Muscle of back (tissue), 13 donors: ENCODE data around the gene TUBE1. TPM values are rescaled to one million over a fixed set of nuclear protein-coding genes. Genes with fewer than 3 reads are reported as not detected.
"Not testable (repeated sequence)": the region's sequence is repeated elsewhere in the genome, so short reads cannot be mapped to it uniquely, and the experiment has no call there.

ENCODE experiments used
- DNase-seq, 3 donors: peaks; one replicate each; pipeline versions ENCODE4 v3.0.0 to v3.0.0-alpha.2; 2013
- long read RNA-seq, 9 donors: transcript quantifications; one replicate each; lab custom pipeline, GENCODE V29; 2026
- polyA plus RNA-seq, 10 donors: library from polyadenylated mRNA; unstranded; fragments of 120-200 nt; gene quantifications; one replicate each; pipeline ENCODE4 v1.2.1, GENCODE V29; 2013; ENCODE audit not compliant: insufficient read length in 10 of 10

The TUBE1 gene
- polyA plus RNA-seq = 10 to 100 TPM; 10.8 to 35.0 (median 17.3) TPM
- long read RNA-seq, donor 1, partial matches to known transcripts = 0 of 23 reads
- long read RNA-seq, donor 1, other reads (novel, unspliced or antisense) = 18 of 23 reads
- long read RNA-seq, donor 2, partial matches to known transcripts = 0 of 4 reads
- long read RNA-seq, donor 2, other reads (novel, unspliced or antisense) = 0 of 4 reads
- long read RNA-seq, donor 3, partial matches to known transcripts = 0 of 1 reads
- long read RNA-seq, donor 3, other reads (novel, unspliced or antisense) = 0 of 1 reads
- long read RNA-seq, donor 4, partial matches to known transcripts = 0 of 3 reads
- long read RNA-seq, donor 4, other reads (novel, unspliced or antisense) = 0 of 3 reads
- long read RNA-seq, donor 5, transcript TUBE1-202 (12 exons, 2,142 nt) = major isoform, 5 of 9 reads
- long read RNA-seq, donor 5, partial matches to known transcripts = 0 of 9 reads
- long read RNA-seq, donor 5, other reads (novel, unspliced or antisense) = 0 of 9 reads
- long read RNA-seq, donor 6, partial matches to known transcripts = 0 of 4 reads
- long read RNA-seq, donor 6, other reads (novel, unspliced or antisense) = 0 of 4 reads
- long read RNA-seq, donor 7, transcript TUBE1-207 (1 exons, 3,610 nt) = major isoform, 10 of 11 reads
- long read RNA-seq, donor 7, partial matches to known transcripts = 0 of 11 reads
- long read RNA-seq, donor 7, other reads (novel, unspliced or antisense) = 0 of 11 reads
- long read RNA-seq, donor 8, partial matches to known transcripts = 0 of 4 reads
- long read RNA-seq, donor 8, other reads (novel, unspliced or antisense) = 0 of 4 reads
- long read RNA-seq, donor 9, partial matches to known transcripts = 0 of 2 reads
- long read RNA-seq, donor 9, other reads (novel, unspliced or antisense) = 0 of 2 reads

DNA sequence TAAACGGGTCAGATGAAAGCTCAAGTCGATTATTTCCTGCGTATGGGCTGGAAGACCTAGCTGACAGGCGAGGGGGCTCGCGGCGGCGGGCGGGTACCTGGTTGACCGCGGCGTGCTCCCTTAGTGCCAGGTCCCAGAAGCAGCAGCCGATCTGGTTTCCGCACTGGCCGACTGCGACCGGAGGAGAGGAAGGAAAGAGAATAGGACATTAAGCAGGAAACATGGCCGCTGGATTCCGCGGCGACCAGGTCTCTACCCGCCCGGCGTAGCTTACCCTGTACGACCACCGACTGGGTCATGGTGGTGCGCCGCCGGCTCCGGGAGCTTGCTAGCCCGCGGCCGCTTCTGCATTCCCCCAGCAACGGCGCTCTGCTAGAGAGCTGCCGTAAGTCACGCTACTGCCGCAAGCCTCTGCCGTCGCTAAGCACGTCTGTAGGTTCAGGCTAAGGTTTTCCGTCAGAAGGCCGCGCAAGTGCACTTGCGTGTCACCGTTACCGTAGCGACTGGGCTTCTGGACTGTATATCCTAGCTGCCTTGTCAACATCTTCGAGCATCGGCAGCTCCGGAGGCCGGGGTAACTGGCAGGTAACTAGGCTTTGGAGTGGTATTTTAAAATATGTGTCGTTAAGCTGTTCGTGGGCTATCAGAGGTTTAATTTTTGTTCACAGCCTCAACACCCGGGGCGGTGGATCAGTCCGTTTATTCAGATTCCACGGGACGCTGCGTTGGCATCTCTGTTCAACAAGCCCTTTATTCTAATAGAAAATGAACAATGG lies at the start of gene TUBE1, which contains the start of gene FAM229B:
Gene TUBE1, minus strand, starts transcription at position 347 of the 776 bp plus-strand sequence. Its CDS starts 48 bp downstream, at position 299.
Gene FAM229B, plus strand, starts transcription at position 456 of the 776 bp plus-strand sequence. CDS start 11,693 bp downstream, outside the sequence.
- peak; percentile 95 to 98 (median 96) for DNase-seq

GRCh38 chr6:112130878-112131277 lies 43.6 kb upstream of the TUBE1 start:
- DNase-seq = no peak

- DNase-seq = no peak
Measured at GRCh38 chr6:112128208-112128607, 40.9 kb upstream of the TUBE1 start.

DNA sequence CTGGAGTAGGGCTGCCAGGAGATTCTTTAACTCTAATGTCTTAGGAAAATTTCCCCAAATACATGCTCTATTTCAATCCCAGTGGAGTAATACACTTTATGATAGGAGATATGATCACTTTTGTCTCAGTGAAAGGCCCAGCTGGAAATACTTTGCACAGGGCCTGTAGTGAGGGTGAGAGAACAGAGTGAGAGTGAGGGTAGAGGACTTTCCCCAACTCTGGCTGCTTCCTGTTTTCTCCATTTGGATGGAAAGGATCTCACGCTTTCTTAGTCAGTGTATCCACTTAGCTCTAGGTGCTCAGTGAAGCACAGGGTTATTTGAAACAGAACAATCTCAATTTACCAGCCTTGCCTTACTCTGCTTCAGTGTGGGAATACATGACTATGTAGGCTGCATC lies 36.7 kb upstream of the TUBE1 start:
- no peak for DNase-seq

- DNase-seq = no peak
Measured at GRCh38 chr6:112122756-112123155, 35.5 kb upstream of the TUBE1 start.

GRCh38 chr6:112118034-112118433 lies 30.8 kb upstream of the TUBE1 start:
- no peak for DNase-seq

DNA sequence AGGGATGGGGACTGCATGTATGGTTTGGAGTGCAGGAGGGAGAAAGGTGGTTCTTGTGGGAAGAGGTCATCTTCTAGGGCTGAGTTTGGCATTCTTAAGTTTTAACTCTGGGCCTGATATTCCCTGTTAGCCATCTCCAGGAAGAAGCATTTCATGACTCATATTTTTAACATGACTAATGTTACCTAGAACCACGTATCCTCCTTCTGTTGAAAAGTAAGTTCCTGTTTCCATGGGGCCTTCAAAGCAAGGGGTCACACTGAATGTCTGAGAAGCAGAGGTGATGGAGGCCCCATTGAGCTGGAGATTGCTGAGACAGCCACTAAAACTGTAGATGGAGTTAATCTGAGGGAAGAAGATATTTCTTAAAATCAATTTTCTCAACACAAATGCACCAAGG lies 30.3 kb upstream of the TUBE1 start:
- no peak for DNase-seq

DNA sequence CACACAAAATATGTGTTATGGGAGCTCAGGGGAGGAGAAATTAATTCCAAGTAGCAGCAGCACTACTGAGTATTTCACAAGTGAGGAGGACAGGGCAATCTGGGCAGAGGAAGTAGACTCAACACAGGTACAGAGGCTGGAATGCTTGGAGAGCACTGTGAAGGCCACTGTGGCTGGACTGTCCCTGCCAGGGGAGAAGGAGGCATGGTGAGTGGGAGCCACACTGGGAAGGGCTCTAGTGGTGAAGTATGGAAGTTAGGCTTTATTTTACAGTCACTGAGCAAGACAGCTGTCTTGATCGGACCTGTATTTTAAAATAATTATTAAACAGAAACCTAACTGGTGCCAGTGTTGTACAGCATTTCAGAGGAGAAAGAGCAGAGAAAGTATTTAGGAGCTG lies 28.9 kb upstream of the TUBE1 start:
- DNase-seq = no peak

GRCh38 chr6:112114577-112115223 lies 27.4 kb upstream of the TUBE1 start:
- DNase-seq = no peak

DNA sequence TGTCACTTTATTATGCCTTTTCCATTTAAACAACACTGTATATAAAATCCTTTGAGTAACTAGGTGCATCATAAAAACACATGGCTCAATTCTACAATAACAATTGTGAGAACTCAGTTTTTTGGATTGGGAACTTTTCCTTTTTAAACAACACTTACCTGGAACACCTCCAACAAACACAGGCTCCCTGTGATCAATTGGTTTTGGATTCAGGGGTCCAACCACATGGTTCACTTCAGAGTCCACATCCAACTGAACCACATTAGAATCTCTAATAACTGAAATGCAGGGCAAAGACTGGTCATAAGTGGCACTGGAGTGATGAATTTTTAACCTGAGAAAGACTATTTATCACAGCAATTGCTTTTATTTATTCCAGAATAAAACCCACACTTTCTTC lies 26.6 kb upstream of the TUBE1 start:
- peak in 2 of 3 donors; percentile 4 to 13 for DNase-seq

GRCh38 chr6:112113431-112113830 lies 26.1 kb upstream of the TUBE1 start:
- DNase-seq = peak; percentile 54 to 79 (median 62)

DNA sequence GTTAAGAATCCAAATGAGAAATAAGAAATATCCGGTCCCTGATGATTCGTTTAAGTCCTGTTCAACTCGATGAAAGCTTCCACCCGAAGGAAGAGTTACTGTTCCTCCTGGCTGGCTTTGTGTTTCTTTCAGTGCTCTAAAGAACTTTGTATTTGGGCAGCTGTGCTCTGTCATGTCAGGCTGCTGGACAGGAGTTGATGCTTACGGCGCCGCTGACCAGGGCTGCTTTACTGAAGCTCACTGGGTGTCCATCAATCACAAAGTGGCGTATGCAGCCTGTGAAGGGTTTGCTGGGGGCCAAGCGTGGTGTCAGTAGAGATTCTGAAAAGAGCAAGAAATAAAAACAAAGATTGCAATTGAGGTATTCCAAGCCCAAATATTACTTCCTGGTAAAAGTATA lies 22.0 kb upstream of the TUBE1 start:
- DNase-seq = no peak

DNA sequence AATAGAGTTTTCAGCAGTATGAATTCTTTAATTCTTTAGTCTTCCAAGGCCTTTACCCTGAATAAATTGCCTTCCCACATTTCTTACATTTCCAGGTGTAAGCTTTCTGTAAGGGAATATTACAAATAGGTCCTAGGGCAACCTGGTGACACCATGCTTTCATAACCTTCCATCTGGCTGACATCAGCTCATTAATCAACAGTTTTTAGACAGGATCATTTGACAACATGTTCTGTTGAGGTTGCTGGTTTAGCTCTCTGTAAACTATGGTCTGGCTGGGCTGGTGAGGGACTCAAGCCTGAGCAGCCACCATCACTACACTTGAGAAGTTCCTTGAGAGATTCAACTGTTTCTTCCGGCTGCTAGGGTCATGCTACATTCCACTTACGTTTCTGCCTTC lies 19.3 kb upstream of the TUBE1 start:
- no peak for DNase-seq

- not testable (repeated sequence) for DNase-seq
Measured at GRCh38 chr6:112106026-112106425, 18.7 kb upstream of the TUBE1 start.

DNA sequence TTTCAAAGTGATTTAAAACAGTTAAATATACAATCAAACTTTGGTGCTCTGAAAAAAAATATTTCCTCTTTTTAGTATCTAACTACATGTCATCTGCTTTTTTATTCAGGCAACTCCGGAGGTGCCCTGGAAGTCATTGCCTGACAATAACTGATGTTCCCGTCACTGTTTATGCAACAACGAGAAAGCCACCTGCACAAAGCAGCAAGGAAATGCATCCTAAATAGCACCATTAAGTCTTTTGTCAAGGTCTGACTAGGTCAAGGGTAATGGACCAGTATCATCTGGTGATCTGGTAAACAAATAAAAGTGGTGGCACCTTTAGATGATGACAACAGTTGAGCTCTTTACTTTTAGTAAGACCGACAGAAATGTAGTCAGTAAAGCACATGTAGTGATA lies 13.3 kb upstream of the TUBE1 start:
- no peak for DNase-seq

DNA sequence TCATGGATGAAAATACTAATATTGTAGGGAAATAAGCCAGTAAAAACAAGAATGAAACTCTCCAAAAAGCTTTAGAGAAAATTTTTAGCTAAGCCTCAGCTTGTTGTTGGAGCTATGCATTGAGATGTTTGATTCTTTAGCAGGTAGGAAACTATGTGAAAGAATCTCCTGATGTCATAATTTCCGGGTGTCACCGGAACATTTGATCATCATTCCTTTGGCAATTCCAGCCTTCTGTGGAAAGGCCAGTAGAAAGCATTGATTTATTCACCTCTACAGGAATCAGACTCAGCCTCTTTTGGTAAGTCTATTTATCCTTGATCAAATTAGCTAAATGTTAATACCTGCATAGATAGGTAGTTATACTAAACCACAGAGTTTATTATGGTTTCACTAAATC lies 9.6 kb upstream of the TUBE1 start:
- no peak for DNase-seq

- no peak for DNase-seq
Measured at GRCh38 chr6:112087916-112088315, 634 bp upstream of the TUBE1 start.

- peak in 2 of 3 donors; percentile 50 to 54 for DNase-seq
Measured at GRCh38 chr6:112086744-112087135, 542 bp downstream of the TUBE1 start.

- DNase-seq = no peak
Measured at GRCh38 chr6:112085286-112086065, 1.8 kb downstream of the TUBE1 start.

DNA sequence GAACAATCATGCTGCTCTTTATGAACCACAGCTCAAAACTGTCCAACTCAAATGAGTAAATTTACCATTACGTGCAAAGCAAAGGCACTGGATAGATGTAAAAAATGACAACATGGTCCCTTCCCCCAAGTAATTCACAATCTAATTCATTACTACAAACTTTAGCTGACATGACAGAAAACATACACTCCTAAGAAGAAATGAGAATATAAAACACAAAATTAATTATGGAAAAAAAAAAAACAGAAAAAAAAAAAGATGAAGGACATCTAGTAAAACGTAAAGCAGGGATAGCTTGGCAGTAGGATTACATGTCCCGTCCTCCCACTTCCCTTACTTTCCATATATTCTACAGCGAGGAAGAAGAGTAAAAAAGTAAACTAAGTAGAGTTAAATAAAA lies 5.7 kb downstream of the TUBE1 start:
- no peak for DNase-seq
